GM12878 (cell line): ENCODE results near the gene DVL2. TPM values are rescaled to one million over a fixed set of nuclear protein-coding genes. Genes with fewer than 3 reads are reported as not detected.

ENCODE experiments used
- BCL11A ChIP-seq: IDR thresholded peaks from 2 replicates; pipeline ENCODE4 v1.6.1; 2011; ENCODE audit warnings: low read depth, low read length
- HCFC1 ChIP-seq: fragments of 150-350 bp; IDR thresholded peaks from 2 replicates; pipeline ENCODE4 v1.6.1; 2014; ENCODE audit warnings: low read length
- NR2C1 ChIP-seq: fragments of 450-650 bp; IDR thresholded peaks from 2 replicates; pipeline ENCODE4 v1.6.1; 2017; ENCODE audit warnings: antibody characterized with exemption, mild to moderate bottlenecking, moderate library complexity
- SIX5 ChIP-seq: IDR thresholded peaks from 2 replicates; pipeline ENCODE4 v1.6.1; 2011; ENCODE audit warnings: mild to moderate bottlenecking, low read depth, low read length, moderate library complexity; ENCODE audit not compliant: severe bottlenecking
- SP1 ChIP-seq: IDR thresholded peaks from one replicate; pipeline ENCODE4 v1.6.1; 2011; ENCODE audit warnings: low read depth, low read length
- ZNF384 ChIP-seq: IDR thresholded peaks from 2 replicates; pipeline ENCODE4 v1.6.1; 2012; ENCODE audit warnings: low read depth, mild to moderate bottlenecking, low read length, improper control_type of control experiment, borderline replicate concordance
- polyA plus RNA-seq, 11 experiments: library from polyadenylated mRNA; depleted of rRNA in 4 of 11; unstranded in 6 of 11; stranded (reverse) in 5 of 11; fragments of >200 nt; fragmentation: Nextera tagmentation in 4 of 11; fragmentation: Illumina TruSeq in 1 of 11; extraction: Ambion mirVana in 4 of 11; extraction: Trizol in 1 of 11; gene quantifications; 1 replicate in 1 of 11; 2 replicates in 10 of 11; pipeline versions ENCODE4 v1.2.1 to v1.2.3, GENCODE V29; 2011 to 2016; ENCODE audit warnings: inconsistent platforms in 2 of 11, missing spikeins in 2 of 11, low read depth in 1 of 11
- total RNA-seq, 4 experiments: library from RNA; depleted of rRNA in 3 of 4; stranded (reverse); fragments of >200 nt in 3 of 4; fragmentation: Illumina TruSeq in 1 of 4; extraction: Trizol in 1 of 4; gene quantifications; 2 replicates each; pipeline versions ENCODE4 v1.2.1 to v1.2.3, GENCODE V29; 2013 to 2021
- TF ChIP-seq, protein P1 (sequence below): fragments of 450-650 bp; IDR thresholded peaks from 2 replicates; pipeline ENCODE4 v1.6.1; 2017; ENCODE audit warnings: mild to moderate bottlenecking, moderate library complexity

Gene DVL2
- total and polyA plus RNA-seq, 10 of the 15 experiments (the other 5 are each of a cell fraction or from before 2014, with no cell fraction given): 0.97 to 44.8 (median 23.2) TPM

DNA sequence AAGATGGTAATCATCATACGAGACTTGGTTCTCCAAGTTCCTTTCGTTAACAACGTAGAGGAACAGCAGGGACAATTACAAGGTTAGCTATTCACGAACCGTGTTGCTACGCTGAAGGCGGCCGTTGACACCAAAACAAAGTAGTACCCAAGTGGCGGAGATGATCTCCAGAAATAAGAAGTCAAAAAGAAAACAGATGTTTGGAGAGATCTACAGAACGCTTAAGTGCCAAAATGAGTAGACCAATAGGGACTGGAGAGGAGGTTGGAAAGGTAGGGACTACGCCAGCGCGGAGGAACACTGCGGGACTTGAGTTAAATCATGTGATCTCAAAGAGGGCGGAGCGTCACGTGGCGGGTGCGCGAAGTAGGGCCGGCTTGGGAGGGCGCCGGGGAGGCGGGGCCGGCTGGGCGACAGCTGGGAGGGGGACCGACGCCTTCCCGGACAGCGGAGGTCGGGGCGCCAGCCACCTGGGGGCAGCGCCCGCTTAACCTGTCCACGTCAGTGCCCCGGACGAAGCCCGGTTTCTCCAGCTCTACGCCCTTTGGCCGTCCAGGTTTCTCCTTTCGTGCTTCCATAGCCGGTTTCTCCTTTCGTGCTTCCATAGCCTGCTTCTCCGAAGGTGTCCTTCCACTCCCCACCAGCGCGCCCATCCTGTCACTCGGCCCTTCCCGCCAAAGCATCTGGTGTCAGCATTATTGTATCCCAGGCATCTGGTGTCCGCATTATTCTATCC lies 8.6 kb upstream of the DVL2 start (continued):
- TF ChIP-seq BCL11A: 0 out of 2 replicates have a peak, but pooled peaks have one; percentile 26
- no peak for TF ChIP-seq SIX5
- TF ChIP-seq, protein P1, sequence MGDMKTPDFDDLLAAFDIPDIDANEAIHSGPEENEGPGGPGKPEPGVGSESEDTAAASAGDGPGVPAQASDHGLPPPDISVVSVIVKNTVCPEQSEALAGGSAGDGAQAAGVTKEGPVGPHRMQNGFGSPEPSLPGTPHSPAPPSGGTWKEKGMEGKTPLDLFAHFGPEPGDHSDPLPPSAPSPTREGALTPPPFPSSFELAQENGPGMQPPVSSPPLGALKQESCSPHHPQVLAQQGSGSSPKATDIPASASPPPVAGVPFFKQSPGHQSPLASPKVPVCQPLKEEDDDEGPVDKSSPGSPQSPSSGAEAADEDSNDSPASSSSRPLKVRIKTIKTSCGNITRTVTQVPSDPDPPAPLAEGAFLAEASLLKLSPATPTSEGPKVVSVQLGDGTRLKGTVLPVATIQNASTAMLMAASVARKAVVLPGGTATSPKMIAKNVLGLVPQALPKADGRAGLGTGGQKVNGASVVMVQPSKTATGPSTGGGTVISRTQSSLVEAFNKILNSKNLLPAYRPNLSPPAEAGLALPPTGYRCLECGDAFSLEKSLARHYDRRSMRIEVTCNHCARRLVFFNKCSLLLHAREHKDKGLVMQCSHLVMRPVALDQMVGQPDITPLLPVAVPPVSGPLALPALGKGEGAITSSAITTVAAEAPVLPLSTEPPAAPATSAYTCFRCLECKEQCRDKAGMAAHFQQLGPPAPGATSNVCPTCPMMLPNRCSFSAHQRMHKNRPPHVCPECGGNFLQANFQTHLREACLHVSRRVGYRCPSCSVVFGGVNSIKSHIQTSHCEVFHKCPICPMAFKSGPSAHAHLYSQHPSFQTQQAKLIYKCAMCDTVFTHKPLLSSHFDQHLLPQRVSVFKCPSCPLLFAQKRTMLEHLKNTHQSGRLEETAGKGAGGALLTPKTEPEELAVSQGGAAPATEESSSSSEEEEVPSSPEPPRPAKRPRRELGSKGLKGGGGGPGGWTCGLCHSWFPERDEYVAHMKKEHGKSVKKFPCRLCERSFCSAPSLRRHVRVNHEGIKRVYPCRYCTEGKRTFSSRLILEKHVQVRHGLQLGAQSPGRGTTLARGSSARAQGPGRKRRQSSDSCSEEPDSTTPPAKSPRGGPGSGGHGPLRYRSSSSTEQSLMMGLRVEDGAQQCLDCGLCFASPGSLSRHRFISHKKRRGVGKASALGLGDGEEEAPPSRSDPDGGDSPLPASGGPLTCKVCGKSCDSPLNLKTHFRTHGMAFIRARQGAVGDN: peak; percentile 57; the same call in 1 of the 2 replicates
- TF ChIP-seq SP1: peak; percentile 79
- no peak for TF ChIP-seq ZNF384
- TF ChIP-seq HCFC1: peak; percentile 53; the same call in 1 of the 2 replicates
- TF ChIP-seq NR2C1: peak; percentile 60
